ENCODE measurements around the gene ZNF302. TPM values are rescaled to one million over a fixed set of nuclear protein-coding genes. Genes with fewer than 3 reads are reported as not detected.

ZNF302 gene
- total and polyA plus RNA-seq, 10 donors = 18.9 to 36.1 (median 29.3) TPM

DNA sequence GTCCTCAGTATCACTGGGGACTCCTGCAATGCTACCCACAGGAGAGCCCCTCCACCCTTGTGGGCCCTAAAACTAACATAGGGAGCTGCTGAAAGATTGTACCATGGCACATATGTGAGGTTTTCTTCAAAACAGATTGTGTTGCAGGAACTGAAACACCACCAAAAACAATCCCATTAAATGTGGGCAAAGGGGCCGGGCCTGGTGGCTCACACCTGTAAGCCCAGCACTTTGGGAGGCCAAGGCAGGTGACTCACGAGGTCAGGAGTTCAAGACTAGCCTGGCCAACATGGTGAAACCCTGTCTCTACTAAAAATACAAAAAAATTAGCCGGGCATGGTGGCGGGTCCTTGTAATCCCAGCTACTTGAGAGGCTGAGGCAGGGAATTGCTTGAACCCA is 35.2 kb upstream of the ZNF302 start:
- no peaks in the 10 kb centered on the region for H3K27me3 ChIP-seq (replicated peaks in 1 of 7)
- intact Hi-C loops (cut with DNase I; ENCODE audit: low total_unique reads) = loop anchor here (5.0 kb wide), 1 partner anchor 70 kb away; no protein-coding TSS in a partner anchor
- TF ChIP-seq POLR2AphosphoS5 (IDR thresholded peaks at IDR 0.05) (no peak), POLR2A (IDR thresholded peaks at IDR 0.05) (no peak)
- TF ChIP-seq, protein P1, sequence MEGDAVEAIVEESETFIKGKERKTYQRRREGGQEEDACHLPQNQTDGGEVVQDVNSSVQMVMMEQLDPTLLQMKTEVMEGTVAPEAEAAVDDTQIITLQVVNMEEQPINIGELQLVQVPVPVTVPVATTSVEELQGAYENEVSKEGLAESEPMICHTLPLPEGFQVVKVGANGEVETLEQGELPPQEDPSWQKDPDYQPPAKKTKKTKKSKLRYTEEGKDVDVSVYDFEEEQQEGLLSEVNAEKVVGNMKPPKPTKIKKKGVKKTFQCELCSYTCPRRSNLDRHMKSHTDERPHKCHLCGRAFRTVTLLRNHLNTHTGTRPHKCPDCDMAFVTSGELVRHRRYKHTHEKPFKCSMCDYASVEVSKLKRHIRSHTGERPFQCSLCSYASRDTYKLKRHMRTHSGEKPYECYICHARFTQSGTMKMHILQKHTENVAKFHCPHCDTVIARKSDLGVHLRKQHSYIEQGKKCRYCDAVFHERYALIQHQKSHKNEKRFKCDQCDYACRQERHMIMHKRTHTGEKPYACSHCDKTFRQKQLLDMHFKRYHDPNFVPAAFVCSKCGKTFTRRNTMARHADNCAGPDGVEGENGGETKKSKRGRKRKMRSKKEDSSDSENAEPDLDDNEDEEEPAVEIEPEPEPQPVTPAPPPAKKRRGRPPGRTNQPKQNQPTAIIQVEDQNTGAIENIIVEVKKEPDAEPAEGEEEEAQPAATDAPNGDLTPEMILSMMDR (IDR thresholded peaks at IDR 0.05 in 8 of 11, conservative IDR thresholded peaks at IDR 0.05 in 3 of 11) = no peak
- 82 to 89% (median 85%) methylated on average over 4 of the region's 4 CpGs for WGBS, 5 donors
- no peak for DNase-seq
- H3K27ac ChIP-seq = no peak overlapping the region
- H3K9me3 ChIP-seq = no peaks in the 10 kb centered on the region
- no peak overlapping the region for H3K4me3 ChIP-seq
- no peaks in the 10 kb centered on the region for H3K36me3 ChIP-seq
- H3K4me1 ChIP-seq = no peaks in the 10 kb centered on the region

DNA sequence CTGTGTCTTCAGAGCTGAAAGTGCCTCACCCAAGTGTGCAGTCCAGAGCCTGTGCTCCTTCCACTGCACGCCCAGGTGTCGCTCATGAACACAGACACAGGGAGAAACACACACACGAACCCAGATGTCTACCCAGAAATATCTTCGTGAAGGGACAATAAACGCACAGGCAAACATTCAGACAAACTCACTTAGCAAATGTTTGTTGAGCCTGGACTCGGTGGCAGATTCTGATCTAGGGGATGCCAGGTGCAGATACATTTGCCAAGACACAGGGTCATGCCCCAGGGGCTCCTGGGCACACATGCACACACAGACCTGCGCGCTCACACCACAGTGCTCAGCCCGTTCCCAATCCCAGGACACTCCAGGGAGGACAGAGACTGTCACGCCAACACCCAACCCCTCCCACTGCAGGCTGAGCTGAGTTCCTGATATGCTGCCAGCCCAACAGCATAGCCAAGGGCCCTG is 32.5 kb upstream of the ZNF302 start:
- Histone ChIP-seq H3K4me3 (no peak overlapping the region), H3K27me3 (replicated peaks in 1 of 7) (no peaks in the 10 kb centered on the region), H3K36me3 (no peaks in the 10 kb centered on the region), H3K9me3 (no peaks in the 10 kb centered on the region), H3K4me1 (no peaks in the 10 kb centered on the region), H3K27ac (no peak overlapping the region)
- intact Hi-C loops (cut with DNase I; ENCODE audit: low total_unique reads) = loop anchor here (5.0 kb wide), 1 partner anchor 67 kb away; no protein-coding TSS in a partner anchor
- 80 to 90% (median 84%) methylated on average over 6 to 10 of the region's 10 CpGs for WGBS, 5 donors
- TF ChIP-seq, protein P1 (IDR thresholded peaks at IDR 0.05 in 8 of 11, conservative IDR thresholded peaks at IDR 0.05 in 3 of 11) = no peak
- TF ChIP-seq POLR2AphosphoS5 (IDR thresholded peaks at IDR 0.05) = no peak
- no peak for TF ChIP-seq POLR2A (IDR thresholded peaks at IDR 0.05)
- DNase-seq = no peak

DNA sequence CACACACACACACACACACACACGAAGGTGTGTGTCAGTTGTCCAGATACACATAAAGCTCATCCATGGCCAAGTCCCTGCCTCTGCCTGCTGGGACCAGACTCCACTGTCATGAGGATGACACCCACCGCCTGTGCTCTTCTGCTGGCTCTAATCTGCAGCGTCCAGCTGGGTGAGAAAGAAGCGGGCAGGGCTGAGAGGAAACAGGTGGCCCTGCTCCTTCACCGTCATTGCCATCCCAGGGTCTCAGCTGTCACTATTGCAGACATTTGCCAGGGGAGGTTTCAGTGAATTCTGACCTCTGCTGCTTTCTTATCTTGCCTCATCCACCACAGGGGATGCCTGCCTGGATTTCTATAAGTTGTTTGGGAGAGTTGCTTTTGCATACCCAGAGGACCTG is 31.9 kb upstream of the ZNF302 start:
- Histone ChIP-seq H3K27me3 (replicated peaks in 1 of 7) (no peaks in the 10 kb centered on the region), H3K36me3 (no peaks in the 10 kb centered on the region), H3K4me3 (no peak overlapping the region), H3K9me3 (no peaks in the 10 kb centered on the region), H3K4me1 (no peaks in the 10 kb centered on the region), H3K27ac (no peak overlapping the region)
- intact Hi-C loops (cut with DNase I; ENCODE audit: low total_unique reads) = no loop called here
- WGBS, 5 donors = 52 to 65% (median 59%) methylated on average over 5 of the region's 5 CpGs
- no peak for DNase-seq
- TF ChIP-seq, protein P1 (IDR thresholded peaks at IDR 0.05 in 8 of 11, conservative IDR thresholded peaks at IDR 0.05 in 3 of 11) = no peak
- TF ChIP-seq POLR2A (IDR thresholded peaks at IDR 0.05) (no peak), POLR2AphosphoS5 (IDR thresholded peaks at IDR 0.05) (no peak)

DNA sequence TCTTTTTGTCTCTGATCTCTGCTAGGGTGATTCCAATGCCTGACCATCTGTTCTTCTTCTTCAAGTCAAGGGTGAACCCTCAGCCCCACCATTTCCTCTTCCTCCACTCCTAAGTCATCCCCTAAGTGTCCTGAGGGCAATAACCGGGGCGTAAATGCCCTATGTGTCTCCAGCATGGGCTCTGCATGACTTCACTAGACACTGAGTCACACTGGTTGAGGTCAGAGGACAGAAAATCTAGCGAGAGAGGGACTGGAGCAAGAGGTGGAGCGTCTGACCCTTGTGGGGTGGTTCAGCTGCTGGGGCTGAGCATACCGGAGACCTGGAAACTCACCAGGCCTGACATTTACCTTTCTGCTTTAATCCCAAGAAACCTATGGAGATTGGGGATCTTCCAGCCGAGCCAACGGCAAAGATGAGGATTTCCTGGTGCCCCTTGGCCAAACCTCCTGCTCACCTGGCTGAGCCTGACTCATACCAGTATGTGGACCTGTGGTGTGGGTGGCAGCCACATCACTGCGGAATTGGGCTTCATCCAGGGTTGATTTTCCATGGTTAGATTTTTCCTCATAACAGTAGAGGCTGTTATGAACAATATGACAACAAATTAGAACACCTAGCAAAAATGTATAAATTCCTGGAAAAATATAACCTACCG is 27.5 kb upstream of the ZNF302 start:
- Histone ChIP-seq H3K4me1 (no peaks in the 10 kb centered on the region), H3K27me3 (replicated peaks in 1 of 7) (no peaks in the 10 kb centered on the region), H3K27ac (no peak overlapping the region), H3K36me3 (no peaks in the 10 kb centered on the region), H3K9me3 (peaks cover 0 to 18% (median 10%) of the 10 kb centered on the region in 8 donors), H3K4me3 (no peak overlapping the region)
- intact Hi-C loops (cut with DNase I; ENCODE audit: low total_unique reads) = no loop called here
- TF ChIP-seq POLR2A (IDR thresholded peaks at IDR 0.05) (no peak), POLR2AphosphoS5 (IDR thresholded peaks at IDR 0.05) (no peak)
- TF ChIP-seq, protein P1 (IDR thresholded peaks at IDR 0.05 in 8 of 11, conservative IDR thresholded peaks at IDR 0.05 in 3 of 11) = no peak
- 82 to 91% (median 89%) methylated on average over 8 to 9 of the region's 9 CpGs for WGBS, 5 donors
- no peak for DNase-seq
